SKM-1 treated with dmso at 0.1 percent for 144 hours (cell line): ENCODE results near the gene GPS1.

Source experiments
- DNase-seq: peaks from one replicate; lab custom pipeline; 2025; ENCODE audit not compliant: unreplicated experiment; lab: John Stamatoyannopoulos, UW

The GPS1 gene

DNA sequence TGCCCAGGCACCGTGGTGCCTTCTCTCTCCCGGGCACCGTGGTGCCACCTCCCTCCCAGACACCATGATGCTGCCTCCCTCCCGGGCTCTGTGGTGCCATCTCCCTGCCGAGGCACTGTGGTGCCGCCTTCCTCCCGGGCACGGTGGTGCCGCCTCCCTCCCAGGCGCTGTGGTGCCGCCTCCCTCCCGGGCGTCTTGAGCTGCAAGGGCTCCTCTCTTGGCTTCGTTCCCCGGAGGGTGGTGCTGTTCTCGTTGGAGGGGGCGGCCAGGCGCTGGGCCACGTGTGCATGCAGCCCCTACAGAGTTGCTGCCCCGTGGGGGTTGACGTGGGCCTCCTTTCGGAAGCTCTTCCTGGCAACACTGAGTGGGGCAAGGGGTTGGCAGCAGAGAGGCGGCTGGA lies 37.3 kb upstream of the GPS1 start:
- DNase-seq, result no peak

DNA sequence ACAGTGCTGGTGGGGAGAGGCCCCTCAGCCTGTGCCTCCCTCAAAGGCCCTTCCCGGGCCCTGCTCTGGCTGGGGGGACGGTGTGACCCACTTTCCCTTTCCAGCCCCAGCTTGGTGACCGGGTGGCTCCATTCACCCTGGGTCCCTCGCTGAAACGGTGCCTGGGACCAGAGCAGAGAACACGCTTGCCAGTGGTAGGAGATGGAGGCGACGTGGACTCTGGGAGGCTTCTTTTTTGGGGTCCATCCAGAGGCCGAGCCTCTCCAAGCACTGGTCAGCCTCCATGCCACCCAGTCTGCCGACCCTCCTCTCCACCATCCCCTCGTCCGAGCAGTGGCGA lies 36.8 kb upstream of the GPS1 start:
- no peak for DNase-seq

DNA sequence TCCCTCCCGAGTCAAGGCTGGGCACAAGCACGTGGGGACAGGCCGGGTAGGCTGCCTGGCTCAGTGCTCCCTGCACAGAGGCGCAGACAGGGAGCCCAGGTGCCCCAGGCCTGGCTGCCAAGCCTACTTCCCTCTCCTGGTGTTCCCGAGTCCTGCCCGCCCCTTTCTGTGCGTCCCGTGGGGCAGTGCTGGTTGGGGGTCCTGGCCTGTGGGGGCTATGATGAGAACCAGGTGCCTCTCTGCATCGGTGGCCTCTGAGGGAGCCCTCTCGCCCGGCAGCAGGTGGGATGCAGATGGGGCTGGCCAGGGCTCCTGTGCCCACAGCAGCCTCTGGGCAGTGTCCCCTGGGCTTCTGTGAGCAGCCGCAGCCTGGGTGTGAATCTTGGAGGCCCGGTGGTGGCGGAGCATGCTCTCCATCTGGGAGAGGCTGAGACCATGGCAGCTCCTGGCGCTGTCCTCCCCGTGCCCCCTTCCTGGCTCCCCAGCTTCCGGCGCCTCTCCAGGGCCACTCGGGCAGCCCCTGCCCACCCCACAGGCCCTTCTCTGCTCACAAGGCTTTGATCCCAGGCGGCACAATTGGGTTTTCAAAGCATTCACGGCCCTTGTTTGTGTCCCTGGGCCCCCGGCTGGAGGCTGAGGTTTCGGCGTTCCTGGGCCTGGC lies 36.3 kb upstream of the GPS1 start:
- DNase-seq, result no peak

DNA sequence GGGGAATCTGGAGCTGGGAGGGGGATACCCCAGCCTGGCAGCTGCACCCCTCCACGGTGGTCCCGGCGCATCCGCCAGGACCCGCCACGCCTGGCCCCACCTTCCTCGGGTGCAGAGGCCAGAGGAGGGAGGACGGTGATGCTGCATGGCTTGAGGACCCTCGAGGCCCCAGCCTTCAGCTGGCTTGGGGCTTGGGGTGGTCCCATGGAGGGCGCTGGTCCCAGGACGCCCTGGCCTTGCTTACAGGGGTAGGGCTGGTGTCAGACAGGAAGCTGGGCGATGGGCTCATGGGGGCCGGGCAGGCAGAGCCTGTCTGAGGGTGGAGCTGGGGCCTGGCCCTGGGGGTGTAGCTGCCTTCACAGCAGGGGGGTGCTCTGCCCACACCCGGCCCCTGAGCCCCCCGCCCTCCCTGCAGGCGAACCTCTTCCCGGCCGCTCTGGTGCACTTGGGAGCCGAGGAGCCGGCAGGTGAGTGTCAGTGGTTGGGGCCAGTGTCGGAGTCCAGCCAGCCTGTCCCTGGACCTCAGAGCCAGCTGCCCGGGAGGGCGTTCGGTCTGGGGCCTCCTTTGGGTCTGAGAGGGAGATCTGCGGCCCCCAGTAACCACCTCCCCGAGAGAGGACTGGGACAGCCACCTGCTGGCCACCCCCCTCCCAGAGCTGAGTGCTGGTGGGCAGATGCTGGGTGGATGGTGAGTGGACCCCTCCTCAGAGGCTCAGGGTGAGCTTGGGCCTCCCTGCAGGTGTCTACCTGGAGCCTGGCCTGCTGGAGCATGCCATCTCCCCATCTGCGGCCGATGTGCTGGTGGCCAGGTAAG lies 35.4 kb upstream of the GPS1 start:
- DNase-seq, result no peak

DNA sequence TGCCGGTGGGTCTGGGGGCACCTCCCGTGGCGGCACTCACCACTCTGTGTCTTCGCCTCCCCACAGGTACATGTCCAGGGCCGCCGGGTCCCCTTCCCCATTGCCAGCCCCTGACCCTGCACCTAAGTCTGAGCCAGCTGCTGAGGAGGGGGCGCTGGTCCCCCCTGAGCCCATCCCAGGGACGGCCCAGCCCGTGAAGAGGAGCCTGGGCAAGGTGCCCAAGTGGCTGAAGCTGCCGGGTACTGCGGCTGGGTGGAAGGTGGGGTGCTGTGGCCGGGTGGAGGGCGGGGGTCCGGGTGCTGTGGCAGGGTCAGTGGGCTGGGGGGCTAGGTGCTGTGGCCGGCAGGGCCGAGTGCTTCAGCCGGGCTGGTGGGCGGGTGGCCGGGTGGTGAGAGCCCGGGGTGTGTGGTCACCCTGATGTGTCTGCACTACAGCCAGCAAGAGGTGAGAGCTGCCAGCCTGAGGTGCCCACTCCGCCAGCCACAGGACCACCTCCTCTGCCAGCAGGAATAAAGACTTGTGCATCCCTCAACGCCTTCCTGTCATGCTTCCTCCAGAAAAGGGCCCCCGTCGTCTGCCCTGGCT lies 34.7 kb upstream of the GPS1 start:
- DNase-seq, result no peak

DNA sequence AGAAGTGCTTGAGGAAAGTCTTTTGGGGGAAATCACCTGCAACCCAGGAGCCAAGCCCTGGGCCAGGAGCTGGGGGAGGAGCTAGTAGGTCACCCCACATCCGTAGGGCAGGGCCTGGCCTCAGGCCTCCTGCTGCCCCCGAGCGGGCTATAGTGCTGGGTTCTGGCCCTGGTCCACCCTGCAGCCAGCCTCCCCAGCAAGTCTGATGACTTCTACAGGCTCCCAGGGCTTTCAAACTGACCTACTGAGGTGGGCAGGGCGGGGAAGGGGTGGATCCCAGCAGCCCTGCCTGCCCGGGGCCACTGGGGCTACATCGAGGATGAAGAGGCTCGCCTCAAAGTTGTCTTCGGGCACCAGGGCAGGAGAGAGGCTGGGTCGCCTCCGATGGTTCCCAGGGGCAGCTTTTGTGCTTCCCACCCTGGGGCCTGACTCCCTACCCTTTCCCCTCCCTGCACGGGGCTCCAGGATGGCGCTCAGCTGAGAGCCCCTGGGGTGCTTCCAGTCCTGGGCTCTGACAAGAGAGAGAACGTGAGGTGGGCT lies 34.0 kb upstream of the GPS1 start:
- DNase-seq, result no peak

DNA sequence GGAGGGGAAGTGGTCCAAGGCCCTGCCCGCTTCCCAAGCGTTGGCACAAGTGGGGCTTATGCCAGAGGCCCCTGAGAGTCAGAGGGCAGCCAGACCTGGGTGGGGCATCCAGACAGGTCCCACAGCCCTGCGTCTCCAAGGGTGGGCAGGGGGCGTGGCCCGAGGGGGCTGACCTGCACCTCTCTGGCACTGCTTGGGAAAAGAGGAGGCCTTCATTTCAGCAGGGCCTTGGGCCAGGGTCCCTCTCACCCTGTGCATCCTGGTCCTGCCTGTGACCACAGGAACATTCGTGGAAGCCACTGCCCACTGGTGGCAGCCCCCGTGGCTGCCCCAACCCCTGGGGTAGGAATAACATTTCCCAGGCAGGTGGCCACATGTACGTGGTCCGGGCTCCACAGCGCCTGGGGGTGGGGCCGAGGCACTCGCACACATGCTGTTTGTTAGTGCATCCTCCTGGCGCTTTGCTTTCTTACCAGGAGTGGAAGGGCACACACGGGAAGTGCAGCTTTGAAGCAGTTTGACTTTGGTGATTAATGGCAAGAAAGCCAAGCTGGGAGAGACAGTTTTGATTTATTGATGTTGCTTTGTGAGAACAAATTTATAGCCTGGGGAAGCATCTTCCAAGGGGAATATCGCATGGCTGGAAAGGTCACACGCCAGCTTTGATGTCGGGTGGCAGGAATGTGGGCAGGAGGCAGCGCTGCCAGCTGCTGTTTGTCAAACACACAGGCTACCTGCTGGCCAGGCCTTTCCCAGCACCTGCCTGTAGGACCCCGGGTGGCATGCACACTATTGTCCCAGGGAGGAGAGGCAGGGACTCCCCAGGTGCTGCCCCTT lies 33.3 kb upstream of the GPS1 start:
- no peak for DNase-seq

DNA sequence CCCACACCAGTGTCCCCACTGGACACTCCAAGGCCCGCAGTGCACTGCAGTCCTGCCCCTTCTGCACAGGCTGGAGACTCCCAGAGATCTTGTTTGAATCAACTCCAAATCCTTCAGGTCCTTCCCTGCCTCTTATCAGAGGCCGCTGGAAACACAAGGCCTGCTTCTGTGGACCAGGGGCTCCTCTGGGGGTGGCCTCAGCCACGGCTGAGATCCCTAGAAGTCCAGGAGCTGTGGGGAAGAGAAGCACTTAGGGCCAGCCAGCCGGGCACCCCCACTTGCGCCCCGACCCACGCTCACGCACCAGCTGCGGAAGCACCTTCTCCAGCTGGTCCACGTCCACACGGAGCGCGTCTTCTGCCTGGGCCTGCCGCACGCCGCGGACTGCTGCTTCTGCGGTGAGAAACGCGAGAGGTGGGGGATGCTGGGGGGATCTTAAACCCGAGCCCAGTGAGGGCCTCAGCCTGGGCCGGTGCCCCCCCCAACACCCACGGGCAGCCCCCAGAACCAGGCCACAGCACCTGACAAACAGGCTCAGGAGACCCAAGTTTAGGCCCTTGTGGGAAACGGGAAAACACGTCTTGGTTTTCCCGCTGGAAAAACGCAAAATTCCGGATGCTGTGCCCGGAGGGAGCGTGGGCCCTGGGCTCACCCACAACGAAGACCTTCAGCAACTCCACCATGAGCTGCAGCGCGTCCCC lies 32.6 kb upstream of the GPS1 start:
- DNase-seq, result no peak

DNA sequence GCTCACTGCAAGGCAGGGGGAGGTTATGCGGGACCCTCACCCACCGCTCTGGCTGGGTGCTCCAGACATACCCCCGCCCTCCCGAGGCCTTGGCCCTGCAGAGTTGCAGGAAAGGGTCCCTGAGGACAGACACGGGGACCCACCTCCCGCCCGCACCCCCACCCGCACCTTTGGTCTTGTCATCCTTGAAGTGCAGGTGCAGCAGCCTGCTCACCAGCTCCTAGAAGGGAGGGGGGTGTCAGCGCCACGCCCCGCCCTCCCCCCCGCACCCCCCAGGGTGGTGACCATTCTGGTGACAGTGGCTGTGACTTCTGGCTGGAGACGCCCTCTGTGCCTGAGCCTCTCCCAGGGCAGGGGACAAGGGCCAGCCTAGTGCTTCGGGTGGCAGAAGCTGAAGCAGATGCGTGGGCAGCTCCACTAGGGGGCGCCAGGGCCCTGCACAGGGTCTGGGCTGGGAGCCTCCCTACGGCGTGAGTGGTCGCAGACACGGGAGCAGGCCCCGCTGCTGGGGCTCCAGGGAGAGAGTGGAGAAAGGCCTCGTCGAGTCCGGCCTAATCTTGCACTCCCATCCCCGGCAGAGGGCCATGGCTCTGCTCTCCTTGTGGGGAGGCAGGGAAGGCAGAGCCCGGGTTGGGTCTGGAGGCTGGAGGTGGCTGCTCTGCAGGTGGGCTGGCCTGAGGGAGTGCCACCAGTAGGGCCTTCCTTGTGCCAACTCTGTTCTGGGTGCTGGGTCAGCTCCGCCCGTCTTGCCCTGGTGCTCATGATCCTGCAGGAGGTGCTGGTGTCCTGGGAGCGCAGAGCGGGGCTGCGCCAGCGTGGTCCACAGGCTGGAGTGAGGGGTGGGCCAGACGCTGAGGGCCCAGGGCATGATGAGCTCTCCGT lies 31.8 kb upstream of the GPS1 start:
- peak; percentile 62 for DNase-seq

DNA sequence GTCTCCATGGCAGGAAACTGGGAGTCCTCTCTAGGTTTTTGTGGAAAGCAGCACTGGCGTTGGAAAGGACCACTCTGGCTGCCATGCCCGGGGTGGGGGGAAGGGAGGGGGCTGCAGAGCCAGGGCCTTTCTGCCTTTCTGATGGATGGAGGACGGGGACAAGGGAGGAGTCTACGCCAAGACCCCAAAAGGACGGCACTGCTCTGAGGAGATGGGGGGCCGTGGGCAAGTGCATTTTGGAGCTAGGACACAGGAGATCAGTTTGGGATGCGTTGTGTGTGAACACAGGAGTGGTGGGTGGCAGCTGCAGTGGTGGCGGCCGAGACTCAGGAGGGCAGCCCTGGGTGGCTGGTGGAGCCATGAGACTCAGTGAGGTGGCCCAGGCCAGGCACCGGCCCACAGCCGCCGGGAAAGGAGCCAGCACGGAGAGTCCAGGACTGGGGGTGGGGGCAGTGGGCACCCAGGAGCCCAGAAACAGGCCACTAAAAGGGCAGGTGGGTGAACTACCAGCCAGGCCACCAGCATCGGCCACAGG lies 31.1 kb upstream of the GPS1 start:
- DNase-seq, result no peak

DNA sequence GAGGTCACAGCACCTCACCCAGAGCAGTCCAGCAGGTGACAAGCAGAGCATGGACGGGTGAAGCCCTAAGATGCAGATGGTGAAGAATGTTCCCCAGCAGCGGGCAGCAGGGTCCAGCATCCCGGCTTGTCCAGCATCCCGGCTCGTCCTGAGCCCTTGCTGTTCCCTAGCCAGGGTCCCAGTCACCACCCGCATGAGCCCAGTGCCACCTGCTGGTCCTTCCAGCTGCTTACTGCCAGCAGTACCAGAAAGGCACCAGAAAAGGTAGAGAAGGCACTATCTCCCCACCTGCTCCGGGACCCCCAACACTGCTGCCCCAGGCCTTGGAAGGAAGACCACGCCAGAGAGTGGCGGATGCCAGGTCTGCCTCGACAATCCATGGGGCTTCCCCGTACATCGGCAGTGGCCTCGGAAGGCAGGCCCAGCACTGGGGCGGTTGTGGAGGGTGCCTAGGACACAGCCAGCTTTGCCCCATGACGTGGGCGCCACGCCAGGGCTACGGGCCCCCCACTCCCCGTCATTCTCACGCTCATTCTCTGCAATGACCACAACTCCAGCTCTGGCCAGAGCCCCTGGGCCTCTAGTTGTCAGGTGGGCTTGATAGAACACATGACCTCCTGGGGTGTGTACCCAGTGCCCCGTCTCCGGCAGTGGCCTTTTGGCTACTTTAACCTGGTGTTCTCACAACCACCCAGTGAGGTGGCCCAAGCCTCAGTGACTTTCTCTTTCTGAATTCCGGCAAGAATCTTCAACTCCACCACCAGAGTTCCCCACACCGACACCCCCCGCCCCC lies 30.4 kb upstream of the GPS1 start:
- no peak for DNase-seq

DNA sequence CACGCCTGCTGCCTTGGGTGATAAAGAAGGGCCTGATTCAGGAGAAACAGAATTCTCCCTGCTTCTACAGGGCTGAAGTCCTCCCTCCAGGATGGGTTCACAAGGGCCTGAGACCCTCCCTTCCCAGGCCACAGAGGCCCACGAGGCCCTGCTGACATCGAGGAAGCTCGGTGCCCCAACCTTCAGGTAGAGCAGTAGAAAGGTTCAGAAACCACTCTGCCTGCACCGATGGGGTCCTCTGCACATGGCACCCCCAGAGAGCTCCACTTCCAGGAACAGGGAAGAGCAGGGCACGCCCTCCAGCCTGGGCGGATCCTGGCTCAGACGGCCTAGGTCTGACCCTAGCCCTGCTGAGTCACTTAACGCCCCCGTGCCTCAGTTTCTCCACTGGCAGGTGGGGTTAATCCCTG lies 29.8 kb upstream of the GPS1 start:
- no peak for DNase-seq

DNA sequence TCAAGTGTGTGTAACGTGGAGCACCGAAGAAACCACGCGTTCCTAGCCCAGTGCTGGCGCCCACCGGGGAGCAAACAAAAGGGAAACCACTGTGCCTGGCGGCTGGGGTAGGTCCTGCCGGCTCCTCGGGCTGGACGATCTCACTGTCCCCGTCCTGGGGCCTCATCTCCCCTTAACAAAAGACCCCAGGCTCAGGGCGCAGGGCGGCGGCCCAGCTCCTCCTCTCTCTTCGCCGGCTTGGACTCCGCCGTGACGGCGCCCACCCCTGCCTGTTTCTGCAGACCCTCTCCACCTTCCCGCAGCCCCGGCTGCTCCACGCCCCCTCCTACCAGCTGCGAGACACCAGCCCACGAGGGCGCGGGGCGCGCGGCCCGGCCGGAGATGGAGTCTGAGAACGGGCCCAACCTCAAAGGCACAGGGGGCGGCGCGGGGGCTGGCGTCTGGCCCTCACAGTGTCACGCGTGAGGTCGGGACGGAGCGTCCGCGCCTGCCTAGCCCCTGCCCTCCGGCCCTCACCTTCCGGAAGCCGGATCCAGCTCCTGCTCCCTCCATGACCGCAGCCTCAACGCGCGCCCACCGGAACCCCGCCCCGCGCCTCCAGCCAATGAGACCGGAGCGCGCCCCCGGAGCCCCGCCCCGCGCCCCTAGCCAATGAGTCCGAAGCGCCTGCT lies 29.3 kb upstream of the GPS1 start, which contains the start of gene CENPX:
Gene CENPX, minus strand, starts transcription at position 569 of the 671 bp plus-strand sequence. Its CDS starts 17 bp downstream, at position 552.
- no peak for DNase-seq

DNA sequence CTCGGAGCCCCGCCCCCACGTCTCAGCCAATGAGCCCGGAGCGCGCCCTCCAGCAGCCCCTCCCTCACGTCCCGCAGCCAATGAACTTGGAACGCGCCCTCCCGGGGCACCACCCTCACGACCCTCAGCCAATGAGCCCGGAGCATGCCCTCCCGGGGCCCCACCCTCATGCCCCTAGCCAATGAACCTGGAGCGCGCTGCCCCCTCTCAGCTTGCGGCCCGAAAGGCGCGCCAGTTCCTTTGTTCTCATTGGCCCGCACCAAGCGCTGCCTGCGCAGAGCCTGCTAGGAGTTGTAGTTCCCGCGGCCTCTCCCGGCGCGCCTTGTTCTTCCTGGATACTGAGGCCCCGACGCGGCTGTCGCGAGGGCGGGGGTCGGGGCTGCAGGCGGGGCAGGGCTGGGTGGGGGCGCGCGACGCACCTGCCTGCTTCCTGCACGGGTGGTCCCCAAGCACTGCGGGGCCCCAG lies 28.7 kb upstream of the GPS1 start, which contains the start of gene LRRC45:
Gene LRRC45, plus strand, starts transcription at position 325 of the 466 bp plus-strand sequence. CDS start 339 bp downstream, outside the sequence.
- peak; percentile 99 for DNase-seq

DNA sequence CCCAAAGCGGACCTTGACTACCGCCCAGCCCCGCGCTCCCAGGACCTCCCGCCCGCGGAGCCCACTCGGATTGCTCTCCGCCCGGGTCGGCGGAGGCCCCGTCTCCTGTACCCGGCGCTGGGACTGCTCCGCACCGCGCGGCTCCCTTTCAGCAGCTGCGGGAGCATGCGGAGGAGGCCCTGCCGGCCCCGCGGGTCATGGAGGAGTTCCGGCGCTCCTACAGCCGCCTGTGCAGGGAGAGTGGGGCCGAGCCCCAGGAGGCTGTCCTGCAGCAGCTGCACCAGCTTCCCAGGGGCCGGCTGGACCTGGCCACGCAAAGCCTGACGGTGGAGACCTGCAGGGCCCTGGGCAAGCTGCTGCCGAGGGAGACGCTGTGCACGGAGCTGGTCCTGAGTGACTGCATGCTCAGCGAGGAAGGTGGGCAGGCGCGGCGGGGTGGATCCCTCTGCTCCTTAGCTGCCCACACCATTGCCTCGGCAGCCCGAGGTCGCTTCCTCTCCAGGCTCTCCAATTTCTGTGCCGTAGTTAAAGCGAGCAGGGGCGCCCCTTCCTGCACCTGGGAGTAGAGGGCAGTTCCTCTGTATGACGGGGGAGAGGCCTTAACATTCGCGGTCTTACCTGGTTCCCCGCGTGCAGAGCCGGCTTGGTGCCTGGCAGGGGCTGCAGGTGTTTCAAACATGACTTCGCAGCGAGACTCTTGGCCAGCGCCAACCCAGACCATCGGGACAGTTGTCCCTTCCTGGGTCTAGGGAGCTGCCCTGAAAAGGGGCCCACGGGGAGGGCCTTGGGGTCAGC lies 28.1 kb upstream of the GPS1 start:
- DNase-seq, result no peak

DNA sequence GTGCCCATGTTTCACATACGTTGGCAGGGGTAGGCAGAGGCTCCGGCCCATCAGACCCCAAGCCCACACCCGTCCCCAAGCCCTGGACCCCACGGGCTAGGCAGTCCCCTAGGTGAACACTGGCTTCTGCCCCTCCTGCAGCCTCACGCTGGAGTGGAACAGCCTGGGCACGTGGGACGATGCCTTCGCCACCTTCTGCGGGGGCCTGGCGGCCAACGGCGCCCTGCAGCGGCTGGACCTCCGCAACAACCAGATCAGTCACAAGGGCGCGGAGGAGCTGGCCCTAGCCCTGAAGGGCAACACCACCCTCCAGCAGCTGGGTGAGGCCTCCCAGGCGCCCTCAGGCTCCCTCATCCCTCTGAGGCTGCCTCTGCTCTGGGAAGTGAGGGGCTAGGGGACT lies 26.8 kb upstream of the GPS1 start:
- no peak for DNase-seq
